Testis (tissue), 3 donors: Measurements from ENCODE around the gene TTF2. TPM values are rescaled to one million over a fixed set of nuclear protein-coding genes. Genes with fewer than 3 reads are reported as not detected.
A peak's percentile ranks its signal among the peaks of the same experiment; 100 is the strongest.

Experiments
- DNase-seq: peaks from one replicate; pipeline ENCODE4 v3.0.0-alpha.2; 2019
- H3K27ac ChIP-seq, 2 donors: fragments of 200-600 bp; sonication (generic); one replicate each; pipeline ENCODE4 v1.5.1; 2019
- H3K27me3 ChIP-seq: fragments of 200-600 bp; sonication (generic); one replicate; pipeline ENCODE4 v1.5.1; 2019
- H3K36me3 ChIP-seq: fragments of 200-600 bp; sonication (generic); one replicate; pipeline ENCODE4 v1.5.1; 2017; ENCODE audit warnings: low read depth; ENCODE audit errors: missing control alignments
- H3K4me1 ChIP-seq: fragments of 200-600 bp; sonication (generic); one replicate; pipeline ENCODE4 v1.5.1; 2019
- H3K4me3 ChIP-seq, 2 donors: fragments of 200-600 bp; sonication (generic); one replicate each; pipeline ENCODE4 v1.5.1; 2017 to 2019
- H3K9me3 ChIP-seq: fragments of 200-600 bp; sonication (generic); one replicate; pipeline ENCODE4 v1.5.1; 2017
- POLR2A ChIP-seq: fragments of 450-650 bp; IDR thresholded peaks from one replicate; pipeline ENCODE4 v1.6.1; 2017; ENCODE audit warnings: antibody characterized with exemption, mild to moderate bottlenecking, moderate library complexity
- WGBS, 2 donors: methylation state at CpG; one replicate each; pipeline ENCODE4 v1.1.5; 2018; 5-methylcytosine and 5-hydroxymethylcytosine counted together
- intact Hi-C: fragments of 100-400 bp; cut with DNase I; formaldehyde crosslinking; loops from one replicate; pipeline ENCODE4 v1.15.1; 2023; ENCODE audit warnings: low total_unique reads
- polyA plus RNA-seq: library from polyadenylated mRNA; stranded (reverse); fragments of 350-450 nt; fragmentation: Illumina TruSeq; extraction: RNeasy Lipid Tissue Mini Kit (QIAGEN cat#74804); gene quantifications from one replicate; pipeline ENCODE4 v1.2.3, GENCODE V29; 2014; ENCODE audit warnings: low read depth, low replicate concordance; ENCODE audit not compliant: insufficient read depth
- total RNA-seq, 2 donors: library from RNA; depleted of rRNA; stranded (reverse); fragments of >200 nt; gene quantifications; one replicate each; pipeline ENCODE4 v1.2.3, GENCODE V29; 2016
- TF ChIP-seq, protein P1 (sequence below), 3 experiments: fragments of 450-650 bp in 2 of 3; fragments of 200-600 bp in 1 of 3; sonication (generic) in 1 of 3; IDR thresholded peaks; one replicate each; pipeline ENCODE4 v1.5.1; 2016 to 2019; ENCODE audit warnings: antibody characterized with exemption in 3 of 3, mild to moderate bottlenecking in 2 of 3, moderate library complexity in 1 of 3

The TTF2 gene
- total and polyA plus RNA-seq, 3 donors from 2014 or later: 20.2 to 26.5 (median 20.8) TPM

DNA sequence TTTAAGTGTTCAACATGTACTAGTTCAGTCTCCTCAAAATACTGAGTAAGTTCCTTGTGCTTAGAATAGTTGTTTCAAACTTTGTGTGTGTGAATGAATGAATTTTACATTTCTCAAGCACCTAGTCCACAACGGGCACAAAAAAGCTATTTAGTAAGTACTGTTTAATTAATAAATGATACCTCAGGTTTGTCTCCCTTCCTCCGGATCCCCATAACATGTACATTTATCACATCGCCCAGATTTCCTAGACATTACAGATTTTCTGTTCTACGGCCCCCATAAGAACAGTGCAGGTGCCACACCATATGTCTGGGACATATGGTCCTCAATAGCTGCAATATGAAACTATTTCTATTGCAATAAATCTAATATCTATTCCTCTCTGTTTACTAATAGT is 1.3 kb upstream of the TTF2 start:
- 30 to 31% methylated on average over 4 of the region's 4 CpGs for WGBS, 2 donors
- H3K27ac ChIP-seq: no peak overlapping the region
- peak overlapping the region; percentile 55 to 82 for H3K4me3 ChIP-seq

DNA sequence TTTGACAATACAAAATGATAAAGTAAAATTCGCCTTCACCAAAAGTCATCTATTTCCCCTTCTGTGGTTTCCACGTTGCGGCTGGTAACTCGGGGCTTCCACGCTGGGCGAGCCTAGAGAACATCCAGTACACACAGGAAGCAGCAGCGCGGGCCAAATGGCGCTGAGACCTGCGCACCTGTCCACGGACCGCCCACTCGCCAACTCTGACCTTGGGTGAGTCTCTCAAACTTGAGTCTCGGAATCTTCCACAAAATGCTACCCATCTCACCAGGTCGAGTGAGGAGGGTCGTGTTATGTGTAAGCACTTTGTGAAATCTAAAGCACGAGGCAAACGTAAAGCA is 820 bp upstream of the TTF2 start:
- H3K27me3 ChIP-seq: no peaks in the 10 kb centered on the region
- H3K9me3 ChIP-seq: no peaks in the 10 kb centered on the region
- H3K4me3 ChIP-seq: peak overlapping the region; percentile 55 to 82
- H3K36me3 ChIP-seq: no peaks in the 10 kb centered on the region
- DNase-seq: peak; percentile 80
- peak overlapping the region; percentile 41 to 68 for H3K27ac ChIP-seq
- intact Hi-C loops: loop anchor here (10.0 kb wide), 1 partner anchor 325 kb away; no protein-coding TSS in a partner anchor
- H3K4me1 ChIP-seq: no peaks in the 10 kb centered on the region
- 1% methylated on average over 16 to 18 of the region's 18 CpGs for WGBS, 2 donors
- TF ChIP-seq, protein P1, sequence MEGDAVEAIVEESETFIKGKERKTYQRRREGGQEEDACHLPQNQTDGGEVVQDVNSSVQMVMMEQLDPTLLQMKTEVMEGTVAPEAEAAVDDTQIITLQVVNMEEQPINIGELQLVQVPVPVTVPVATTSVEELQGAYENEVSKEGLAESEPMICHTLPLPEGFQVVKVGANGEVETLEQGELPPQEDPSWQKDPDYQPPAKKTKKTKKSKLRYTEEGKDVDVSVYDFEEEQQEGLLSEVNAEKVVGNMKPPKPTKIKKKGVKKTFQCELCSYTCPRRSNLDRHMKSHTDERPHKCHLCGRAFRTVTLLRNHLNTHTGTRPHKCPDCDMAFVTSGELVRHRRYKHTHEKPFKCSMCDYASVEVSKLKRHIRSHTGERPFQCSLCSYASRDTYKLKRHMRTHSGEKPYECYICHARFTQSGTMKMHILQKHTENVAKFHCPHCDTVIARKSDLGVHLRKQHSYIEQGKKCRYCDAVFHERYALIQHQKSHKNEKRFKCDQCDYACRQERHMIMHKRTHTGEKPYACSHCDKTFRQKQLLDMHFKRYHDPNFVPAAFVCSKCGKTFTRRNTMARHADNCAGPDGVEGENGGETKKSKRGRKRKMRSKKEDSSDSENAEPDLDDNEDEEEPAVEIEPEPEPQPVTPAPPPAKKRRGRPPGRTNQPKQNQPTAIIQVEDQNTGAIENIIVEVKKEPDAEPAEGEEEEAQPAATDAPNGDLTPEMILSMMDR (IDR thresholded peaks at IDR 0.05): no peak
- TF ChIP-seq POLR2A: no peak

More for the DNA sequence above, 1.3 kb upstream of the TTF2 start:
- TF ChIP-seq, protein P1 (IDR thresholded peaks at IDR 0.05): no peak
- TF ChIP-seq POLR2A: no peak
- no peak for DNase-seq
- no peaks in the 10 kb centered on the region for H3K4me1 ChIP-seq
- no peaks in the 10 kb centered on the region for H3K9me3 ChIP-seq
- H3K36me3 ChIP-seq: no peaks in the 10 kb centered on the region
- no peaks in the 10 kb centered on the region for H3K27me3 ChIP-seq
- intact Hi-C loops: loop anchor here (10.0 kb wide), 1 partner anchor 324 kb away; no protein-coding TSS in a partner anchor

GRCh38 chr1:117060441-117061317 is 553 bp downstream of the TTF2 start:
- peak; percentile 50 for DNase-seq
- Histone ChIP-seq H3K36me3 (no peaks in the 10 kb centered on the region), H3K4me1 (no peaks in the 10 kb centered on the region), H3K4me3 (peak overlapping the region; percentile 55 to 82), H3K9me3 (no peaks in the 10 kb centered on the region), H3K27ac (peak overlapping the region; percentile 42 to 68), H3K27me3 (no peaks in the 10 kb centered on the region)
- 12 to 18% methylated on average over 41 to 42 of the region's 42 CpGs for WGBS, 2 donors
- intact Hi-C loops: loop anchor here (10.0 kb wide), 1 partner anchor 64 kb away; the partner anchor contains the start of gene TRIM45
- no peak for TF ChIP-seq POLR2A
- TF ChIP-seq, protein P1 (IDR thresholded peaks at IDR 0.05): no peak

DNA sequence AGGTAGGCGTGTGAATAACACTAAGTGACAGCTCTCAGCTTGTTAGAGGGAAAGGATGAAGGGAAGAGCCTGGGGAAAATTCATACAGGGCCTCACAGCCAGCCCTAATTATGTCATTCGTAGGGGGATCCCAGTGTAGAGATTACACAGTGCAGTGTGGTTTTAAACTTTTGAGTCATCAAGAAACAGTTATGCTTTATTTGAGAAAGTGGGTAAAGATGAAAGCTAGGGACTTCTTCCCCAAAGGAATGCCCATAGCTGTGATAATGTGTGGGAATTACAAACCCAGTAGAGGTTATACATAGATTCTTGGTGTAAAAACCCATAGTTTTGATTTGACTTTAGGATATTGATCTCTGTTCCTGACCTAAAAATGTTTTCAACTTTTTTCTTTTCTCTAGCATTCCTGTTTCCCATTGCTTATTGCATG is 1.9 kb downstream of the TTF2 start:
- no peaks in the 10 kb centered on the region for H3K9me3 ChIP-seq
- TF ChIP-seq POLR2A: no peak
- TF ChIP-seq, protein P1 (IDR thresholded peaks at IDR 0.05): no peak
- H3K27me3 ChIP-seq: no peaks in the 10 kb centered on the region
- H3K27ac ChIP-seq: no peak overlapping the region
- no peaks in the 10 kb centered on the region for H3K36me3 ChIP-seq
- intact Hi-C loops: loop anchor here (10.0 kb wide), 1 partner anchor 63 kb away; the partner anchor contains the start of gene TRIM45
- DNase-seq: no peak
- WGBS, 2 donors: 57 to 69% methylated on average over 2 of the region's 2 CpGs
- H3K4me3 ChIP-seq: no peak overlapping the region
- no peaks in the 10 kb centered on the region for H3K4me1 ChIP-seq
